Measurements from ENCODE around the gene DIDO1.
"Not testable (repeated sequence)": the region's sequence is repeated elsewhere in the genome, so short reads cannot be mapped to it uniquely, and the experiment has no call there.

The DIDO1 gene

DNA sequence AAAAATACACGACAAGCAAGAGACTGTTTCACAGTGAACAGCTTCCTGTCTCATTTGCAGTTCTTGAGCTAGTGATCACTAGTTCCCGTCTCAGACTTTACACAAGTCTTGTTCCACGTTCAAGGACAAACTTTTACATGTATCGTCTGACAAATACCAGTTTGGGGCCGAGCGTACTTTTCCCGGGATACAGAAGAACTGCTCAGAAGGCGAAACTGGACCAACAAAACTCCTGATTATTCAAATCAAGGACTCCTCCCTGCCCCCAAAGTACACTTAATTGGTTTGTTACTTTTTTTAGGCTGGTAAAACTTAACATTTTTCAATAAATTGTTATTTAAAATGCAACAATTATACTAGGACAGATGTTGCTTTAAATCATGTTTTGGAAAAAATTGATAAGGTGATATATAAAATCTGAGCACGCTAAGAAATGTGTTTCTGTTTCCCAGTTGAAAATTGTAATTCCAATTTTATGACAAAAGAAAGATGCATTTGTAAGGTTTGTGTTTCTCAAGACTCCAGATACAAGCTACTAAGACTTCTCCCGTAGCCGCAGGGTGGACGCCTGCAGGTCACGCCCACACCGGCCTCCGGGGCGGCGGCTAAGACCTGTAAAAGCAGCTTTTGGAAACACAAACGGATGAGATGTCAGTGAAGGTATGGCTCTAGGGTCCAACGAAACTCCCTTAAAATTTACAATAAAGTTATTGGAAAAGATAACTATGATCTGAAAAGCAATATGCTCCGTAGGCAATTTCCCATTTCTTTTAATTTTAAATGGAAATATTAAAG is 47.9 kb downstream of the DIDO1 start:
- DNase-seq (ENCODE audit: low spot score), result no peak

DNA sequence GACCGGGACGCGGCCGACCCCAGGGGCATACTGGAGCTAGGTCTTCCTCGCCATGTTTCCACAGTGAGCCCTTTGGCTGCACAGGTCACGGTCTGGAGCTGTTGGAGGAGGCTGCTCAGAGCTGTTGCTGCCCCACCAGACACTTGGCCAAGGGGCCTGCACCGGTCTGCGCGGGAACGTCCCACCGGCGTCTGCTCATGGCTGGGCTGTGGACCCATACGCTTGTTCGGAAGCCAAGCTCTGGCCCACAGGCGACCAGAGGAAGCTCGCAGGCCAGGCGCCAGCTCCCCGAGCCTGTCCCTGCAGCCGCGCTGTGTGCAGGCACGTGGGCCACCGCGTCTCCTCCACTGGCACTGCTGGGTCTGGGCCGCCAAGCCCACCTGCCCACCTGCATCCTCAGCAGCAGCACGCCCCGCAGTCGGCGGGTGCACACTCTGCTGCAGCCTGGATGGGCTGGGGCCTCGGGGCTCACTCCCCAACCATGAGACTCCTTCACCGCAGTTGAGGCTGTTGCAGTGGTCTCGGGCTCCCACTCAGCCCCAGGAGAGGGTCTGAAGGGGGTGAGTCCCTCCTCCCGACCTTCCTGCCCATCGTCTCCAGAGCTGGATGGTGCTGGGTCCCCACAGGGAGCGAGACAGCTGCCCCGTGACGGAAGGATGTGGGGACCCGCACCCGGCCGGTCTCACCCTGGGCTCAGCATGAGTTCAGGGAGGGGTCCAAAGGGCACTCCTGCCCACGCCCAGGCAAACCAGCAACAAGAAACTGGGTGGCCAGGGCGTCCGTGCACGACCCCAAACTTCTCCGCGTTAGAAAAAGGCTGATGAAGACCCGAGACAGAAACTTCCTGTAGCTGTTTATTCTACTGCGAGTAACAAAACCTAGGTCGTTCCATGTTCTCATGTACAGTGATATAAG is 49.1 kb downstream of the DIDO1 start:
- DNase-seq (ENCODE audit: low spot score), result no peak

DNA sequence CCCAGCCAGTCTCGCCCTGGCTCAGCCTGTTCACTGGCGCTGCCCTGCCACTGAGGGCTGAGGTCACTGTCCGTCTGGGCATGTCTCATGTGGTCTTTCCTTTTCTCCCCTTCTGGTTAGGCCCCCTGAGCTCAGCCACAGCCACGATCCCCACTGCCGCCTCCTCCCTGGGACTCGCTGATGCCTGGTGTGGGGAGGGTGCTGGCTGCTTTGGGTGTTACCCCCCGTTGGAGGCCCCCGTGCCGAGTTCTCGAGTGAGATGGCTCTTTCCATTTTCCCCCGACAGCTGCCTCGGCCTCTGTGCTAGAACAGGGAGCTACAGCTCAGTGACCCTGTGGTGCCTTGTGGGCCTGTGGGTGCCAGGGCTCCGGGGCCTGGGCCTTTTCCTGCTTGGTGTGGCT is 49.8 kb downstream of the DIDO1 start:
- DNase-seq (ENCODE audit: low spot score), result no peak

DNA sequence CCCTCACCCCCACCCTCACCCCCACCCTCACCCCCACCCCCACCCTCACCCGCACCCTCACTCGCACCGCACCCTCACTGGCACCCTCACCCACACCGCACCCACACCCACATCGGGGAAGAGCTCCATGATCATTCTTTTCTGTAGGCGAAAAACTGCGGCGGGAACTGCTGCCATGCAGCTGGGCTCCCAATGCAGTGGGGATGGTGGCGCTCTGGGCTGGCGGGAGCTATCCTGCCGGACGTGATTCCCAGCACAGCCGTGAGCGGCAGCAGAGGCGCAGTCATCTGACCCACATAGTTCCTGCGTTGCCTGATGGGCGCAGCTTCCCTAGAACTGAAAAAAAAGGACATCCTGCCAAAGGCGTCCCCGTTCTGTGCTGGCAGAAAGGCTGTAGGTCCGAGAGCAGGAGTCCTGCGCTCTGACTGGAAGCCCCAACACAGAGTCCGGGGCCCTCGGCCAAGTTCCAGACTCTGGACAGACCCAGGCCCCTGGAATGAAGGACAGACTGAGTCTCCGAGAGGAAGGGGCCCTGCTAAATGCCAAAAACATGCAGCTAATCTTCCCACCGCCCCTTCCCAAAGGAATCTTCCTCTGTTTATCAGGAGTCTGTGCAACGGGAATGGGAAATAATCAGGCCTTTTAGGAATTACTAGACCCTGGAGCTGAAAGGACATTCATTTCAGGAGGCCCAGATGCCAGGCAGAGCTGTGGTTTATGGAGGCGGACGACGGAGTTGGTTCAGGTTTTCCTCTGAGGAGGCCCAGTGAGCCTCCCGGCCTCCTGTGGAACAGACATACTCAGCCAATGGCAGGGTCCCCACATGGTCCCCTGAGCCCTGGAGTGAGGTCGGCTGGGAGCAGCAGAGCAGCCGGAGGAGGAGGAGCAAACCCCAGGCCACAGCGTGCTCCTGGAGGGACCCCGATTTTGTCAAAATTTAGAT is 50.6 kb downstream of the DIDO1 start:
- no peak for DNase-seq (ENCODE audit: low spot score)

DNA sequence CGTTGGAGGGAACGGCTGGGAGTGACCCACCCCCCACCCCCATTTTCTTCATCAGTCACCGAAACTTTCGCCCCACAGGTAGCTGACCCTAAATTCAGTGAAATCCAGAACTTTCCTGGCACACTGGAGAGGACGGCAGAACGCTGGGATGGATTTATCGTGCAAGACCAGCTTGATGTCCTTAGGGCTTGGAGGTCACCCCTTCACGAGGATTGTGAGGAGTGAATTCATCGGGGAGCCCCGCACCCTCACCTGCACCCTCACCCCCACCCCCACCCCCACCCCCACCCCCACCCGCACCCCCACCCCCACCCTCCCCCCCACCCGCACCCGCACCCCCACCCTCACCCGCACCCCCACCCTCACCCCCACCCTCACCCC is 51.4 kb downstream of the DIDO1 start:
- DNase-seq (ENCODE audit: low spot score), result no peak

DNA sequence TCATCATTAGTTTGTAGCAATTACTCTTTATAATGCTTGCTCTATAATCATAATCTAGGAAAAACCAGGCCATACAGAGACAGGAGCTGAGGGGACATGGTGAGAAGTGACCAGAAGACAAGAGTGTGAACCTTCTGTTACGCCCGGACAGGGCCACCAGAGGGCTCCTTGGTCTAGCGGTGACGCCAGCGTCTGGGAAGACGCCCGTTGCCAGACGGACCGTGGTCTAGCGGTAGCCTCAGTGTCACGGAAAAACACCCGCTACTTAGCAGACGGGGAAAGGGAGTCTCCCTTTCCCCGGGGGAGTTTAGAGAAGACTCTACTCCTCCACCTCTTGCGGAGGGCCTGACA is 52.6 kb downstream of the DIDO1 start:
- not testable (repeated sequence) for DNase-seq (ENCODE audit: low spot score)

DNA sequence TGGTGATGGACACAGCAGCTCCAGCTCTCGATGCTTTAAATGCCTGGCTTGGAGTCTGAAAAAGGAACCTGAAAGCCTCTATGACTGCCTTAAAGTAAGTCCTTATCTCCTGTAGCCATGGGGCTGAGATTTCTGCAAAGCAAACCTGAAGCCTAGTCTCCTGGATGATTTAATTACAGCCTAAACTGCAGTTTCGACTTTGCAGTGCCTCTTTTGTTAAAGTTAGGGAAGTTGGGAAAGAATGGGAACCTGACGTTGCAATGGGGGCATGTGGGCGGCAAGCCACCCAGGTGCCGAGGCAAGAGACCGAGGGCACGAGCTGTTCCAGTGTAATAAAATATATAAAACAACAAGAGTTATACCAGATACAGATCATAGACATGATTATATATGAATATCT is 53.0 kb downstream of the DIDO1 start:
- DNase-seq (ENCODE audit: low spot score), result no peak

DNA sequence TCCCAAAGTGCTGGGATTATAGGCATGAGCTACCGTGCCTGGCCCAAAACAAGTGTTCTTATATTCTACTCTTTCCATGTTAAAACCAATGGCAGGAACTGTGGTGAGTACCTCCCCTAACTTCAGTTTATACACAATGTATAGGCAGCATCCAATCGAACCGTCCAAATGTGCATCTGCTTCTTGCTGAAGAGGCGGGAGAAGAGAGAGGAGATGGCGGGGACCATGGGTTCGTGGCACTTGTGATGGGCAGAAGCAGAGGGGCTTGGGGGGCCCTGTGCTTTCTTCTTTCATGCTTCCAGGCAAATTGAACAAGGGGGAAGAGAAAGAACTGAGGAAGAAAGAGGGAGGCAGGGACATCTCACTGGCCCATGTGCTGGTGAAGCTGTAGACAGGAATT is 53.4 kb downstream of the DIDO1 start:
- DNase-seq (ENCODE audit: low spot score), result no peak

DNA sequence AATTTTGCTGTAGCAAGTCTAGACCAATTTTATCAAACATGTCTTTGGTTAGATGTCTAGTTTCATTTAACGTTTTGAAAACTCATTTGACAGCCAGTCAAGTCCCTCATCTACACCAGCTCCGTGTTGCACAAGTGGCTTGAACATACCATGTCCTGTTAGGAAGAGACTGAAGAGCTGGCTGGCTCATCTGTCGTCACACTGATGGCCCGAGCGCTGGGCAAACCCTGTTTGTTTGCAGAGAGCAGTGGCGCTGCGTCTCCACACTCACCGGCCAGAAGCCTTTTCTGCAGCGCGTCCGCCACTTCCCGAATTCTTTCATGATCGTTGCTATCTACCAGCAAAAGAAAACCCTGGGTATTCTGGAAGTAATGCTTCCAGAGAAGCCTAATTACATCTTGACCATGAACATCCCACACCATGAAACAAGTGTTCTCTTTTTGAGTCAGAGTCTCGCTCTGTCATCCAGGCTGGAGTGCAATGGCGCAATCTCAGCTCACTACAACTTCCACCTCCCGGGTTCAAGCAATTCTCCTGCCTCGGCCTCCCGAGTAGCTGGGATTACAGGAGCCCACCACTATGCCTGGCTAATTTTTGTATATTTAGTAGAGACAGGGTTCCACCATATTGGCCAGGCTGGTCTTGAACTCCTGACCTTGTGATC is 54.0 kb downstream of the DIDO1 start:
- DNase-seq (ENCODE audit: low spot score), result no peak

DNA sequence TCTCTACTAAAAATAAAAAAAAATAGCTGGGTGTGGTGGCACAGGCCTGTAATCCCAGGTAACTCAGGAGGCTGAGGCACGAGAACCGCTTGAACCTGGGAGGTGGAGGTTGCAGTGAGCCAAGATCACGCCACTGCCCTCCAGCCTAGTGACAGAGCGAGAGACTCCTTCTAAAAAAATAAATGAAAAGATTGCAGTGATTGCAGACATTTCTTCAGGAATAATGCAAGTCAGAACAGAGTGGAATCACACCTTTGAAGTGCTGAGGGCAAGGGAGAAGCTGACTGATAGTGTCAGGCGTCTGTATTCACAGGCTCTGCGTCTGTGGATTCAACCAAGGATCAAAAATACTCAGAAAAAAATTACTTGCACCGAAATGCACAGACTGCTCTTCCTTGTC is 62.1 kb downstream of the DIDO1 start:
- no peak for DNase-seq (ENCODE audit: low spot score)

DNA sequence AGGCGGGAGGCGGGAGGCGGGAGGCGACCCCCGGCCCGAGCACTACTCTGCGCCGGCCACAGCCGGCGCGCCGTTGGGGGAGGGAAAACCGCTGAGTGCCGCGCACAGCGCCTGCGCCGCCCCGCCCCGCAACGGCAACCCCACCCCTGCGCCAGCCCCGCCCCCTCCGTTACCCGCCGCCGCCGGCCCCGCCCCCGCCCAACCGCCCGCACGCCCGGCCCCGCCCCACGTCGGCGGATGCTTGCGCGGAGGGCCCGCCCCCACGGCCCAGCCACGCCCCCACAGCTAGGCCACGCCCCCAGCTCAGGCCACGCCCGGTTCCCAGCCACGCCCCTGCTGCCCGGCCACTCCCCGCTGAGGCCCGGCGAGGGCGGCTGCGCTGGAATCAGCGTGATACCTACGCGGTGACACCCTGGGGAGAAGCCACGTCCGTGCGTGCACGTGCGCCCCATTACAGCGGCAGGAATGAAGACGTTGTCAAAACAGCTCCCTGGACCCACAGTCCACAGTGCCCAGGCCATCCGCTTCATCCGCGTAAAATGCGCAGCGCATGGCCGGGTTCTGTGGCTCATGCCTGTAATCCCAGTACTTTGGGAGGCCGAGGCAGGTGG is 64.5 kb downstream of the DIDO1 start, which contains the start of gene TCFL5:
Gene TCFL5 (minus strand): TSS at position 97 of the 611 bp plus-strand sequence. CDS start 152 bp downstream, outside the sequence.
- DNase-seq (ENCODE audit: low spot score), result peak; percentile 92

DNA sequence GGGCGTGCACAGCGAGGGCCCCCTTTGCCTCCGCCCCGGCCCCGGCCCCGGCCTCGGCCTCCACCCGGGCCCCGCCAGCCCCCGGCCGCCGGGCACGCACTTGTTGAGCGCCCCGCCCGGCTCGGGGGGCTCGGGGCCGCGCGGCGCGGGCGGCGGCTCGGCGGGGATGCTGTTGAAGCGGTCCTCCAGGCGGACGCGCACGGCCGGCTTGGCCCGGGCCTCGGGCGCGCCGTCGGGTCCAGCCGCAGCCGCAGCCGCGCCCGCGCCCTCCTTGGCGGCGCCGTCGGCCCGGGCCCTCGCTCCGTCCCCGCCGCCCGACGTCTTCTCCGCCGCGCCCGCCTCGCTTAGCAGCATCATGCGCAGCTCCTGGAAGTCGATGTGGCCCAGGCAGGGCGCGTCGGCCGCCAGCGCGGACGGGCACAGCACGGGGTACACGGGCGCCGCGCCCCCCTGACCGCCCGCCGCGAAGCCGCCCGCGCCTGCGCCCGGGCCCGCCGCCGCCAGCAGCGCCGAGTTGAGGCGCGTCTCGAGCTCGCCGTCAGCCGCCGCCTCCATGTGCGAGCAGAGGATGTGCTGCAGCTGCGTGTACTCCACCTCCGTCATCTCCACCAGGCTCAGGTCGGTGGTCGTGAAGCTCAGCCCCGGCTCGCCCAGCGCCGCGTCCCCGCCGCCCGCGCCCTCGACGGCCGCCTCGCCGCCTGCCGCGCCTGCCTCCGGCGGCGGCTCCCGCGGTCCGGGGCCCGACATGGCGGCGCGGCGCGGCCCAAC is 65.2 kb downstream of the DIDO1 start:
- peak; percentile 22 for DNase-seq (ENCODE audit: low spot score)

DNA sequence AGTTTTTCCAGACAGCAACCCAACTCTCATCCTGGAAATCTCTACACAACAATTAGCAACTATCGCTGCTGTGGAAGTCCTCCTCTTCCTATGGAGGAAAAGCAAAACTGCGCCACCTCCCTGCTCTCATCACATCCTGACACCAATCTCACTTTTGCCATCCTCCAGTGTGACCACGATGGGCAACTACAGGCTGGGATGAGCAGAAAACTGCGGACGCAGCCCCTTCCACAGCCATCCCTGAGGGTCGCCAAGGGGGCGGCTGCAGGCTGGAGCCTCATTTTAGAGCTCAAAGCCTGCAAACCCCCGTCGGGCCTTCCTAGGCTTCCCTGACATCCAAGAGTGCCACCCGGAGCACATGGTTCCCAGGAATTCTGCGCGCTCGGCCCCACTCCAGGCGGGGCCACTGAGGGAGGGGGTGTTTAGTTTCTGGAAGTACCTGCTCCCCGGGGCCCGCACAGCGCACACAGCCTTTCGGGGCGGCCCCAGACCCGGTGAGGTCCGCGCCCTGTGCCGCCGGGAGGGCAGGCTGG is 65.8 kb downstream of the DIDO1 start:
- no peak for DNase-seq (ENCODE audit: low spot score)

DNA sequence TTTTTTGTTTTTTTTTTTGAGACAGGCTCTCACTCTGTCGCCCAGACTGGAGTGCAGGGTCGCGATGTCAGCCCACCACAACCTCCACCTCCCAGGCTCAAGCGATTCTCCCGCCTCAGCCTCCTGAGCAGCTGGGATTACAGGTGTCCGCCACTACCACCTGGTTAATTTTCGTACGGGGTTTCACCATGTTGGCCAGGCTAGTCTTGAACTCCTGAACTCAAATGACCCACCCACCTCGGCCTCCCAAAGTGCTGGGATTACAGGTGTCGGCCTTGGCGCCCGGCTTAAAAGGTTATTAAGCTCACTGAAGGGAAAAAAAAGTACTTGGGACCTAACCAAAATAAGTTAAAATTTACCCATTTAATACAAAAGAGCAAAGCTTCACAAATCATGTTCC is 66.6 kb downstream of the DIDO1 start:
- DNase-seq (ENCODE audit: low spot score), result no peak

DNA sequence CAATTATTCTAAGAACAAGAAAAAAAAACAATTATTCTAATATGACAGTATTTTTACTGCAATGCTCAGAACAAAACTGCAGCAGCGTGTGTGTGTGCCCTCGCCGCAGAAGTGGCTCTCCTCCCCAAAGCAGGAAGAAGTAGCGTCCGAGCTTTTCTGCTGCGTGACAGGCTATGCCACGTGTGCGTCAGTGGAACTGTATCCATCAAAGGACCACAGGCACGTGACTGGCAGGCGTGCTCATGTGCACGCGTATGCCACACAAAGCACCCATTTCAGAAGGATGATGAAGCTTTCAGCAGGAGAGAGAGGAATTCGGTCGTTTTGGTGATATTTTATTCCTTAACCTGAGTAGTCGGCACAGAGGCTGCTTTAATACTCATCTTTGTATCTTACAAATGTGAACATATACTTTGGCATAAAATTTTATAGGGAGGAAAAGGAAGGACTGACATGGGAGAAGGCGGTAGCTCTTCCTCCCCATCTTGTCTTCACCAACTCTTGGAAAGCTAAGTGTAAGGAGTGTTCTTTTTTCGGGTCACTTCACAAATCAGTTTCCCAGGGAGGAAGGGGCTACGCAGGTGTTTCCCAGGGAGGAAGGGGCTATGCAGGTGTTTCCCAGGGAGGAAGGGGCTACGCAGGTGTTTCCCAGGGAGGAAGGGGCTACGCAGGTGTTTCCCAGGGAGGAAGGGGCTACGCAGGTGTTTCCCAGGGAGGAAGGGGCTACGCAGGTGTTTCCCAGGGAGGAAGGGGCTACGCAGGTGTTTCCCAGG is 68.1 kb downstream of the DIDO1 start:
- DNase-seq (ENCODE audit: low spot score), result no peak

DNA sequence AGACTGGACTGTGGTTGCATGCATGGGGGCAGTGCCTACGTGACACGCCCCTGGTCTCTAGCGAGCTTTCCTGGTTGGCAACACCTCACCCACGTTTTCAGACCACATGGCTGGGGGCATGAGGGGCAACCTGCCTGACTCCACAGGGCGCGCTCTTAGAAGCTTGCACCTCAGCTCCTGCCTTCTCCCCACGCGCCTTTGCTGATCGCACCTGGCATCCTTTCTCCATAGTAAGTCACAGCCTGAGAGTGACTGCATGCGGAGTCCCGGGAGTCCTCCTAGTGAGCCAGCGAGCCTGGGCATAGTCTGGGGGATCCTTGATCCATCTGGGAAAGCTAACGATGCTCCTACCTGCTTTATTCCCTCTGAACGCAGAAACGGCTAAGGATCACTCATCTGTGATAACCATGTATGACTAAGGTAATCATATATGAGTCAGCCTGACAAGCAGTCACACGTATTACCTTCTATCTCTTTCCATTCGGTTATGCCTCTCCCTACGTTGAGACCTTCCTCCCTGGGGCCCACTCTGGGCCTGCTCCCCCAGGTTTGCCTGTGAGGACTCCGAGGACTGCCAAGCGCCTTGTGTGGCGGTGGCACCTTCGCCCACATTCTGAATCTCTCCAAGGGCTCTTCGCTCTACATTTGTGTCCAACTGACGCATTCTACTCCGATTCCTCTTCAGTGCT is 69.2 kb downstream of the DIDO1 start:
- no peak for DNase-seq (ENCODE audit: low spot score)

DNA sequence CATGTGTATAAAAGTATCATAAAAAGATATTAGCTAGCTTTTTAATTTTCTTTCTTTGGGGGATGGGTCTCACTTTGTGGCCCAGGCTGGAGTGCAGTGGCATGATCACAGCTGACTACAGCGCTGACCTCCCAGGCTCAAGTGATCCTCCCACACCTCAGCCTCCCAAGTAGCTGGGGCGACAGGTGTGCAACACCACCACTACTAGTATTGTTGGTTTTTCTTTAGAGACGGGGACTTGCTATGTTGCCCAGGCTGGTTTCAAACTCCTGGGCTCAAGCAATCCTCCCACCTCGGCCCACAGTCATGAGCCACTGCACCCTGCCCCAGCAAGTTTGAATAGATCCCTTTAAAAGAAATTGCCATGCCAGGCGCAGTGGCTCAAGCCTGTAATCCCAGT is 71.2 kb downstream of the DIDO1 start:
- DNase-seq (ENCODE audit: low spot score), result no peak

DNA sequence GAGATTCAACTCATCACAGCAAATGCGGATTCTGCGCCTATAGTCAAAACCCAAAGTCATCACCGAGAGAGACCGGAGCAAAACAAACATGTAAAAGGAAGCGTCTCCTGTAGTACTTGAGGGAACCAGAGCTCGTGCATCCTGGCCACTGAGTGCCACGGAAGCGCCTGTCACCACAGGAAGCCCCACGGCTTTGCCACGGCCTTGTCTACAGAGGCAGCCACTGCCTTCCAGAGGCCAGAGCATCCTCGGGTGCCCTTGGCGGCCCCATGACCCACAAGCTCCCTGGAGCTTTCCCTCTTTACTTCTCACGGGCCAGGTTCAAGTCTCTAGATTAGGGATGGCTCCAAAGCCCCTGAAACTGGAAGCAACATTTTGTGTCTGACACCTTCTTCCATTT is 72.2 kb downstream of the DIDO1 start:
- no peak for DNase-seq (ENCODE audit: low spot score)

DNA sequence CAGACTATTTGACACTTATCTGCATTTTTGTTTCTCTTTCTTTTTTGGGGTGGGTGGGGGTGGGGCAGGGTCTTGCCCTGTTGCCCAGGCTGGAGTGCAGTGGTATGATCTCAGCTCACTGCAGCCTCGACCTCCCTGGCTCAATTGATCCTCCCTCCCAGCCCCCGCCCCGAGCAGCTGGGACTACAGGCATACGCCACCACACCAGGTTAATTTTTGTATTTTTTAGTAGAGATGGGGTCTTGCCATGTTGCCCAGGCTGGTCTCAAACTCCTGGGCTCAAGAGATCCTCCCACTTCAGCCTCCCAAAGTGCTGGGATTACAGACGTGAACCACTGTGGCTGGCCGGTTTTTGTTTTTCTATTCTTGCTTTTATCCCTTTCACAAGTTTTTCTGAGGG is 73.0 kb downstream of the DIDO1 start:
- DNase-seq (ENCODE audit: low spot score), result not testable (repeated sequence)
